ENCODE results near the gene PTPRA.

DNA sequence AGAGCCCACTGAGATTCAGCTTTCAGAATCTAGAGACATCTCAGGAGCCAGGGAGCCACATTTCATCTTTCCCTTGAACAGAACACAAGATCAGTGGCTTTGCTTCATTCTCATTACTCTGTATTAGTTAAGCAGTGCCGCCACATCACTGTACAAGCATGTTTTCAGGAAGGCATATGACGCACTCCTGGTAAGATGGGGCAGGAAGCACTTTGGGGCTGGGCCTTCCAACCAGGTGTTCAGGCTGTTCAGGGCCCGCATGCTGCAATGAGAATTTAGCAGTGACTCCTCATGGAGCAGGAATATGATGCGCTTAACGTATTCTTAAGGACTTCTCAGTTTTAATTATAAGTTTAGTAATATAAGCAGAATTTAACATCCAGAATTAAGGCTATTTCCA lies 140.5 kb downstream of the PTPRA start:
- TF ChIP-seq MXD4 (CRISPR knock-in tag; IDR thresholded peaks at IDR 0.05; ENCODE audit: borderline replicate concordance) (no peak), CTCF (IDR thresholded peaks at IDR 0.05) (no peak), ELF4 (CRISPR knock-in tag; IDR thresholded peaks at IDR 0.05; ENCODE audit: low read depth) (no peak), ZNF263 (CRISPR knock-in tag; IDR thresholded peaks at IDR 0.05; ENCODE audit: low read depth) (no peak)

All from WTC11 (cell line).